Cardiac fibroblast (primary cell): ENCODE measurements around the gene PLEKHF1.

Experiments
- DNase-seq, 2 donors: peaks; one replicate each; pipeline versions ENCODE4 v3.0.0 to v3.0.0-alpha.2; 2010; ENCODE audit warnings: low read depth in 2 of 2
- H3K4me3 ChIP-seq, 2 donors: replicated peaks in 1 of 2; 1 replicate in 1 of 2; 2 replicates in 1 of 2; pipeline ENCODE4 v1.5.1; 2011; ENCODE audit warnings: low read depth in 2 of 2, low read length in 2 of 2, mild to moderate bottlenecking in 2 of 2, moderate library complexity in 1 of 2
- TF ChIP-seq, protein P1 (sequence below): IDR thresholded peaks from one replicate; pipeline ENCODE4 v1.5.1; 2011; ENCODE audit warnings: low read depth, mild to moderate bottlenecking, low read length, inconsistent platforms

Gene PLEKHF1

DNA sequence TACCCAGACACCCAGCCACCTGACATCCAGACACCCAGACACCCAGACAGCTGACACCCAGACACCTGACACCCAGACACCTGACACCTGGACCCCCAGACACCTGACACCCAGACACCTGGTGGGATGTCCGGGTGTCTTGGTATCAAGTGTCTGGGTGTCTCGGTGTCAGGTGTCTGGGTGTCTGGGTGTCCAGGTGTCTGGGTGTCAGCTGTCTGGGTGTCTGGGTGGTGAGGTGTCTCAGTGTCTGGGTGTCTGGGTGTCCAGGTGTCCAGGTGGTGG lies 31.2 kb downstream of the PLEKHF1 start:
- H3K4me3 ChIP-seq, result no peak overlapping the region
- no peak for DNase-seq
- TF ChIP-seq, protein P1, sequence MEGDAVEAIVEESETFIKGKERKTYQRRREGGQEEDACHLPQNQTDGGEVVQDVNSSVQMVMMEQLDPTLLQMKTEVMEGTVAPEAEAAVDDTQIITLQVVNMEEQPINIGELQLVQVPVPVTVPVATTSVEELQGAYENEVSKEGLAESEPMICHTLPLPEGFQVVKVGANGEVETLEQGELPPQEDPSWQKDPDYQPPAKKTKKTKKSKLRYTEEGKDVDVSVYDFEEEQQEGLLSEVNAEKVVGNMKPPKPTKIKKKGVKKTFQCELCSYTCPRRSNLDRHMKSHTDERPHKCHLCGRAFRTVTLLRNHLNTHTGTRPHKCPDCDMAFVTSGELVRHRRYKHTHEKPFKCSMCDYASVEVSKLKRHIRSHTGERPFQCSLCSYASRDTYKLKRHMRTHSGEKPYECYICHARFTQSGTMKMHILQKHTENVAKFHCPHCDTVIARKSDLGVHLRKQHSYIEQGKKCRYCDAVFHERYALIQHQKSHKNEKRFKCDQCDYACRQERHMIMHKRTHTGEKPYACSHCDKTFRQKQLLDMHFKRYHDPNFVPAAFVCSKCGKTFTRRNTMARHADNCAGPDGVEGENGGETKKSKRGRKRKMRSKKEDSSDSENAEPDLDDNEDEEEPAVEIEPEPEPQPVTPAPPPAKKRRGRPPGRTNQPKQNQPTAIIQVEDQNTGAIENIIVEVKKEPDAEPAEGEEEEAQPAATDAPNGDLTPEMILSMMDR, result no peak

DNA sequence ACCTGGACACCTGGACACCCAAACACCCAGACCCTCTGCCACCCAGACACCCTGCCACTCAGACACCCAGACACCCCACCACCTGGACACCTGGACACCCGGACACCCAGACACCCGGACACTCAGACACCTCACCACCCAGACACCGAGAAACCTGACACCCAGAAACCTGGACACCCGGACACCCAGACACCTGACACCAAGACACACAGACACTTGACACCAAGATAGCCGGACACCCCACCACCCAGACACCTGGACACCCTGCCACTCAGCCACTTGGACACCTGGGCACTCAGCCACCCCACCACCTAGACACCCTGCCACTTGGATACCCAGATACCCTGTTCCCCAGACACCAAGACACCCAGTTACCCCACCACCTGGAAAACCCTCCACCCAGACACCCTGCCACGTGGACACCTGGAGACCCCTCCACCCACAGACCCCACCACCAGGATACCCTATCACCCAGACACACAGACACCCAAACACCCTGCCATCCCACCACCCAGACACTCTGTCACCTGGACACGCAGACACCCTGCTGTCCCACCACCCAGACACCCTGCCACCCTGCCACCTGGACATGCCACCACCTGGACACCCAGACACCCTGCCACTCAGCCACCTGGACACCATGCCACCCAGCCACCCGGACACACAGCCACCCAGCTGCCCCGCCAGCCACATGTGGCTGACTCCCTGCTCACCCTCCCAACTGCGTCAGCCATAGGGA lies 32.4 kb downstream of the PLEKHF1 start:
- TF ChIP-seq, protein P1, result no peak
- no peak for DNase-seq
- H3K4me3 ChIP-seq, result no peak overlapping the region

DNA sequence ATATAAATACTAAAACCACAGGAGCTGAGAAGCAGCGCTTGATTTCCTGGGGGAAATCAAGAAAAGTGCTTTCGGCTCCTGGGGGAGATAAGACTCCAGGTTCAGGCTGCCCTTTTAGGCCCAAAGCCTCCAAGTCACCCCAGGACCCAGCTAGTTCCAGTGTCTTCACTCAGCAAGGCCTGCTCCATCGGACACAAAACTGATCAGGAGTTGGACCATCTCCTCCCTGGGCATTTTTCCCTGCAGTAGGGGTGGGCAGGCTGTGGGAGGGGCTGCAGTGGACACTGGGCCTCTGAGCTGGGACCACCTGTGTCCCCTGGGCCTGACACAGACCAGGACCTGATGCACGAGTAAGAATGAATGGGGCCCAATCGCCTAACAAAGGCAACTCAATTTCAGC lies 34.6 kb downstream of the PLEKHF1 start:
- TF ChIP-seq, protein P1, result no peak
- DNase-seq, result no peak

DNA sequence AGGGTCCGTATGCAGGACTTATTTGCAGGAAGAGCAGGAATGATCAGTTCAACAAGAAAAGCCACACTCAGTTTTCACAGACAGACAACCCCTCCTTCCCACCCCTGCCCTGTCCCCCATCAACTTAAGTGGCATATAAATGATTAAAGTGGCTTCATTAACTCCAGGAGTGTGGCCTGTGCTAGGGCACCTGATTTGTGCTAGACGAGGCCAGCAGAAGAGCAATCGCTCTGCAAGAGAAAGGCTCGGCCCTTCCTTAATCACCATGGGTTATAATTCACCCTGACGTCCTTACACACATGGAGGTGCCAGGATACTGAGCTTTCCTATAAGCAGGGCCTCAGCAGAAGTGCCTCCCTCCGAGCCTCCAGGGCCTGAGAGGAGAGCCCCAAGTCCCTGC lies 35.2 kb downstream of the PLEKHF1 start:
- DNase-seq, result no peak
- TF ChIP-seq, protein P1, result no peak
- H3K4me3 ChIP-seq, result no peak overlapping the region

More for the DNA sequence above, 34.6 kb downstream of the PLEKHF1 start:
- no peak overlapping the region for H3K4me3 ChIP-seq

DNA sequence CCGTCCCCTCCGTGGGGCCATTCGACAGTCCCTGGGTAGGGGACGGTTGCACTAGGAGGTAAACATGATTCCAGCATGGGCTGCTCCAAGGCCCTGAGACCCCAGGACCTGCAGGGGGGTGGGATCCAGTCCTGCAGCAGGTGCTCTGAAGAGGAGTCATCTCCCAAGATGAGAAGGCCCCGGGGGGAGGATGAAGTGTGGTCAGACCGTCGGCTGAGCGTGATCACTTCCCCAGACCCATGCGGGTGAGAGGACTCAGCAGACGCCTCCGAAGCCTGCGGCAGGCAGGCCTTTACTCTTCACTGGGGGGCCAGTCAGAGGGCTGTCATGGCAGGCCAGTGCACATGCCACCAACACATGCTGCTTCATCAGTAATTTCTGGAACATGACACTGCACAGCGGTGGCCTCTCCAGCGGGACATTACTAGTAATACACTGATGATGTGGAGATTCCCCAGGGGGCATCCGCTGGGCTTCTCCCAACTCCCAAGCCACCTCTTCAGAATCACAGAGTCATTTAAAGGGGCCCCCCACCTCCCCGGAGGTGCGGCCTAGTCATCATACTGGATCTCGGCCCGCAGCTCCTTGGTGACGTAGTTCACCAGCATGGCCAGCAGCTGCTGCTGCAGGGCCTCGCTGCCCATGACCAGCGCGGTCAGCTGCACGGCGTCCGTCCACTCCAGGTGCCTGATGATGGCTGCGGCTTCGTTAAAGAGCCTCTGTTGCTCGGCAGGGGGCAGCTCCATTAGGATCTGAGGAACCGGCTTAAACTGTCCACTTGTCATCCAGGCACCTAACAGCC lies 37.1 kb downstream of the PLEKHF1 start:
- TF ChIP-seq, protein P1, result no peak
- H3K4me3 ChIP-seq, result no peak overlapping the region

DNA sequence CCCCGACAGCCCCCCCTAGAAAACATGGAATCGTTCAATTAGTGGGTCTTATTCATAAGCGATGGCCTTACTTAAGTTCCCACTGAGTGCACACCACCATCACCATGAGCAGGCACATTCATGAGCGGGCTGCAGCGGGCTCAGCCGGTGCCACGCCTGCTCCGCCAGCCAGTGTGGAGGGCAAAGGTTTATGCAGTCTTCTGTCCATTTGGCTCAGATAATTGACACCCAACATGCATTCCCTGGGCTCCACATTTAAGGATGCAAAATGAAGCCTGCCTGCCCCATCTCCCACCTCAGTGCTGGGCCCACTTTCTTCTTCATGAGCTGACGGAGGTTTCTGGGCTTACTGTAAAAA lies 37.7 kb downstream of the PLEKHF1 start:
- H3K4me3 ChIP-seq, result no peak overlapping the region
- no peak for DNase-seq
- TF ChIP-seq, protein P1, result no peak

More for the DNA sequence above, 37.1 kb downstream of the PLEKHF1 start:
- no peak for DNase-seq
